Mucosa of descending colon (tissue), 3 donors: Measurements from ENCODE around the gene KRT20. TPM values are rescaled to one million over a fixed set of nuclear protein-coding genes. Genes with fewer than 3 reads are reported as not detected.
"Not testable (repeated sequence)": the region's sequence is repeated elsewhere in the genome, so short reads cannot be mapped to it uniquely, and the experiment has no call there.

Source experiments
- ATAC-seq: fragments of 200-7000 bp; cut with Tn5 transposase; one replicate; pipeline ENCODE4 v1.9.1; 2020; ENCODE audit warnings: mild to moderate bottlenecking, moderate library complexity
- DNase-seq, 3 donors: peaks; one replicate each; pipeline ENCODE4 v3.0.0-alpha.2; 2020
- H3K36me3 ChIP-seq: fragments of 200-600 bp; one replicate; pipeline ENCODE4 v1.8.0; 2021; ENCODE audit warnings: low read depth, mild to moderate bottlenecking
- H3K4me1 ChIP-seq: fragments of 200-600 bp; one replicate; pipeline ENCODE4 v1.8.0; 2021; ENCODE audit warnings: low read depth, mild to moderate bottlenecking
- H3K4me3 ChIP-seq: fragments of 200-600 bp; one replicate; pipeline ENCODE4 v1.8.0; 2021; ENCODE audit warnings: mild to moderate bottlenecking
- H3K9me3 ChIP-seq: fragments of 200-600 bp; one replicate; pipeline ENCODE4 v1.8.0; 2021; ENCODE audit warnings: mild to moderate bottlenecking
- intact Hi-C, 2 donors: fragments of 100-400 bp; cut with DNase I in 1 of 2; cut with micrococcal nuclease in 1 of 2; formaldehyde crosslinking; loops; one replicate each; pipeline versions ENCODE4 v1.11.0 to v1.11.1; 2022; cut with DNase I, micrococcal nuclease
- total RNA-seq, 3 donors: library from RNA; stranded (reverse); fragmentation: NEBNext Ultra II Directional in 2 of 3; extraction: Animal tissue kit (Norgen Biotek cat#: 25700) in 2 of 3; gene quantifications; one replicate each; pipeline versions ENCODE4 v1.2.1 to v1.2.4, GENCODE V29; 2021 to 2023
- TF ChIP-seq, protein P1 (sequence below): fragments of 200-600 bp; IDR thresholded peaks from one replicate; pipeline ENCODE4 v1.8.0; 2022; ENCODE audit warnings: antibody characterized with exemption, mild to moderate bottlenecking
- donor health status: DM: no; HTN: no; CAD: no; lungs with moderate emphysema.
- donor health status: DM: no; HTN: no; CAD: no.
- donor health status: DM: no; HTN: yes; CAD: no.

KRT20 gene
- total RNA-seq, 3 donors from 2014 or later, result 553 to 1,810 (median 1,312) TPM

DNA sequence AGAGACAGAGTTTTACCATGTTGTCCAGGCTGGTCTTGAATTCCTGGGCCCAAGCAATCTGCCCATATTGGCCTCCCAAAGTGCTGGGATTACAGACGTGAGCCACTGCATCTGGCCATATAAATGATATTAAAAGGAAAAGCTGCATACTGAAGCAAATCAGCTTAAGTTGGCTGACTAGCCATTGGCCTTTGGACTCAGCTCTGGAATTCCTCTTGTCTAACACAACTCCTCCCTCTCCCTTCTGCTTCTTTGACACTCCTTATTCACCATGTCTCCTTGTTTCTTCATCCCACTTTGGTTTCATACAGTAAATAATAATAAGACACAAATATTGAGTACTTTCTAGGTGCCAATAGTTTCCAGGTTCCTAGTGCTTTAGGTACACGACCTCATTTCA lies 25.5 kb downstream of the KRT20 start:
- peak; percentile 92 for ATAC-seq

DNA sequence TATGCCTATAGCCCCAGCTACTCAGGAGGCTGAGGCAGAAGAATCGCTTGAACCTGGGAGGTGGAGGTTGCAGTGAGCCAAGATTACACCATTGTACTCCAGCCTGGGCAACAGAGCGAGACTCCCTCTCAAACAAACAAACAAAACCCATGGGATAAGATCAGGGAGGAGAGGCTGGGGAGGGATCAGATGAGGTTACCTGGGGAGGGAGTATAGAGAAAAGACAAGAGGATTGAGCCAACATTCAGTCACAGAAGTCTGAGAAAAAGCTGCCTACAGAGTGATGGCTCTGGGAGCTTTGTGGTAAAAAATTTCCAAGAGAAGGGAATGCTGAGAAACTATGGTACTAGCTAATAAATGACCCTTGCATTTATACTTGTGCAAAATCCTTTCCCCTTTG lies 26.4 kb downstream of the KRT20 start:
- DNase-seq, H3K4me1 ChIP-seq, intact Hi-C loops: not testable (repeated sequence)

More for the DNA sequence above, 25.5 kb downstream of the KRT20 start:
- TF ChIP-seq, protein P1, sequence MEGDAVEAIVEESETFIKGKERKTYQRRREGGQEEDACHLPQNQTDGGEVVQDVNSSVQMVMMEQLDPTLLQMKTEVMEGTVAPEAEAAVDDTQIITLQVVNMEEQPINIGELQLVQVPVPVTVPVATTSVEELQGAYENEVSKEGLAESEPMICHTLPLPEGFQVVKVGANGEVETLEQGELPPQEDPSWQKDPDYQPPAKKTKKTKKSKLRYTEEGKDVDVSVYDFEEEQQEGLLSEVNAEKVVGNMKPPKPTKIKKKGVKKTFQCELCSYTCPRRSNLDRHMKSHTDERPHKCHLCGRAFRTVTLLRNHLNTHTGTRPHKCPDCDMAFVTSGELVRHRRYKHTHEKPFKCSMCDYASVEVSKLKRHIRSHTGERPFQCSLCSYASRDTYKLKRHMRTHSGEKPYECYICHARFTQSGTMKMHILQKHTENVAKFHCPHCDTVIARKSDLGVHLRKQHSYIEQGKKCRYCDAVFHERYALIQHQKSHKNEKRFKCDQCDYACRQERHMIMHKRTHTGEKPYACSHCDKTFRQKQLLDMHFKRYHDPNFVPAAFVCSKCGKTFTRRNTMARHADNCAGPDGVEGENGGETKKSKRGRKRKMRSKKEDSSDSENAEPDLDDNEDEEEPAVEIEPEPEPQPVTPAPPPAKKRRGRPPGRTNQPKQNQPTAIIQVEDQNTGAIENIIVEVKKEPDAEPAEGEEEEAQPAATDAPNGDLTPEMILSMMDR, result no peak
- H3K36me3 ChIP-seq, result no peaks in the 10 kb centered on the region
- peaks cover 6% of the 10 kb centered on the region for H3K4me1 ChIP-seq
- no peaks in the 10 kb centered on the region for H3K9me3 ChIP-seq
- peak in 1 of 3 donors; percentile 63 for DNase-seq
- intact Hi-C loops, result no loop called here
- H3K4me3 ChIP-seq, result no peak overlapping the region

DNA sequence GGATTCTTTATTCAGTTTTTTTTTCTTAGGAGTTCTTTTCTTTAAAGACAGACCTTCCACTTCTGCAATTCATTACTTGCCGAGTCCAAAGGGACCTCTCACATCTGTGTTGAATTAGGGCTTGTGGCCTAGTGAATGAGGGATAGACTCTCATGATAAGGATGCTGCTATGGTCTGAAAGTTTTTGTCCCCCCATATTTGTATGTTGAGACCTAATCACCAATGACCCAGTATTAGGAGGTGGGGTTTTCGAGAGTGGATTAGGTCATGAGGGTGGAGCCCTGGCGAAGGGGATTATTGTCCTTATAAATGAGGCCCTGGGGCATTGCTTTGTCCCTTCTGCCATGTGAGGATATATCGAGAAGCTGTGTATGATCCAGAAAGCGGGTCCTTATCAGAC lies 27.5 kb downstream of the KRT20 start:
- H3K4me3 ChIP-seq, result no peak overlapping the region
- TF ChIP-seq, protein P1, result no peak
- peaks cover 6% of the 10 kb centered on the region for H3K4me1 ChIP-seq
- DNase-seq (no peak), ATAC-seq (no peak)
- H3K36me3 ChIP-seq, result no peaks in the 10 kb centered on the region
- intact Hi-C loops, result no loop called here
- no peaks in the 10 kb centered on the region for H3K9me3 ChIP-seq

More for the DNA sequence above, 26.4 kb downstream of the KRT20 start:
- ATAC-seq, H3K9me3 ChIP-seq, H3K36me3 ChIP-seq, H3K4me3 ChIP-seq: not testable (repeated sequence)

DNA sequence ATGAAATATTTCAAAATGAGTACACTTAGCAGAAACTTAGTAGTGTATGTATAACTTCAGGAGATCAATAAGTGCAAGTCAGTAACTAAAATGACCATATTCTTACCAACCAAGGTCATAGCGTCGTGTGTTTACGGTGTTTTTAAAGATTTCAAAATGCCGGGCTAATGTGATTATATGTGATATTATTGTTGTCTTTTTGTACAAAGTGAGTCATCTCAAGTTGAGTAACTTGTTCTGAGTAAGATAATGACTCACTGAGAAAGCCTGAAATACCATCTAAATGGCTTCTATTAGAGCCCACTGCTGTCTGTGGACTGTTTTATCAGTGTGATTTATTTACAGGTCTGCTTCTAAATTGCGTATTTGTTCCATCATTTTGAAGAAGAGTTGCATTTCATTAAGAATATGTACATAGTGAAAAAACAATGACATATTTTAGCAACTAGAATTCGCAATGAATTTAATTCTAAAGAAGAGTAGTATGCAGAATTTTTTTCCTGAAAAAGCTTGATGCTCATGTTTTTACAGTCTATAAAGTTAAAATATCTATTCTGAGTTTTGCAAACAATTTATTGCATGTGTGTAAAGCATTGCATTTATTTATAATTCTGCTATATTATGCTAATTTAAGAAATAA lies 30.7 kb downstream of the KRT20 start:
- DNase-seq, result no peak
- TF ChIP-seq, protein P1, result no peak
- Histone ChIP-seq H3K4me3 (no peak overlapping the region), H3K9me3 (no peaks in the 10 kb centered on the region), H3K4me1 (no peaks in the 10 kb centered on the region), H3K36me3 (no peaks in the 10 kb centered on the region)
- intact Hi-C loops, result no loop called here
- ATAC-seq, result no peak

DNA sequence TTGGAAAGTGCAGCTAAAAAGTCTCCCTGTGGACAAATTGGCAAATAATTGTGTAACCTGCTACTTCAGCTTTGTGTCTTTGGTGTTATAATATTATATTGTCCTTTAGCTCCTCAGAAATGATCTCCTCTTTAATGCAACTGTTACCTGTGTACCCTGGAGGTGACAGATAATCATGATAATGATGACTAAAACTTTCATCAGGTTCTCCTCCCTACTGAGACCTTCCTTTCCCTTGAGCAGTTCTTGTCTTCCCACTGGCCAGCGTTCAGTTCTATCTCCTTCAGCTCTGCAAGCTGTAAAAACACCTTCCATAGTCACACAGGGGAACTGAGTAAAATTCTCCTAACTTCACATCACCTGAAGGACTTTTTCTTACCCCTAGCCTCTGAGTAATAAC lies 32.7 kb downstream of the KRT20 start:
- TF ChIP-seq, protein P1, result no peak
- Histone ChIP-seq H3K36me3 (no peaks in the 10 kb centered on the region), H3K9me3 (no peaks in the 10 kb centered on the region), H3K4me3 (no peak overlapping the region), H3K4me1 (no peaks in the 10 kb centered on the region)
- DNase-seq (no peak), ATAC-seq (no peak)
- intact Hi-C loops, result no loop called here

DNA sequence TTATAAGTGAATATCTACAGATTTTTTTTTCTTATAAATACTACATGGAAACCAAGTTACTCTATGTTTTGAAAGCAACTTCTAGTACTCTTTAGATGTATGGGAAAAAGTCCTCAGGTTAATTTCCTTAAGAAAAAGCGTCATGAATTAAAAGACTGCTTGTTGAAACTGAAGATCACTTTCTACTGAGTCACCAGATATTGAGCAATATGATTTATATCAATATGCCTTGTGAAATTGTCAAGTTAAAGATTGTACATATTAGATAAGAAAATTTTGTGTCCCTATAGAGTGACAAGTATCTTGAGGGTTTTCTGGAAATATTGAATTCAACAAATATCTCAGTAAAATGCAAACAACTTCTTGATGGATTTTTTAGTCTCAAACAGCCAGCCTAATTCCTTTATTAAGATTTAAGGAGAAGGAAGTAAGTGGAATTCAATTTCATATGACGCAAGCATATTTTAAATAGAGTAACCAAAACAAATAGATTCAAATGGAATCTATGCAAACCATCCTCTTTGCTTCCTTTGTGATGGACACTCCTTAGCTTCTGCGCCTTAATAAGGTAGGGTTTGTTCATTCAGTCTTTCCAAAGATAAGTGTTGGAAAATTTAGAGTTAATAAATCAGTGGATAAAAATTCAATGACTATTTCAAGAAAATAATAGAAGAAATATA lies 34.6 kb downstream of the KRT20 start:
- Histone ChIP-seq H3K9me3 (no peaks in the 10 kb centered on the region), H3K36me3 (no peaks in the 10 kb centered on the region), H3K4me3 (no peak overlapping the region), H3K4me1 (no peaks in the 10 kb centered on the region)
- no peak for ATAC-seq
- no peak for DNase-seq
- intact Hi-C loops, result no loop called here
- TF ChIP-seq, protein P1, result no peak
